Naive thymus-derived CD4-positive, alpha-beta T cell (primary cell): ENCODE measurements around the gene MDFI. TPM values are rescaled to one million over a fixed set of nuclear protein-coding genes. Genes with fewer than 3 reads are reported as not detected.

Source experiments
- microRNA-seq: library from miRNA; unstranded; fragments of <30 nt; microRNA quantifications from one replicate; pipeline ENCODE4 v1.2.0, GENCODE V29; 2022; ENCODE audit warnings: borderline microRNAs expressed
- polyA plus RNA-seq, 2 donors: library from polyadenylated mRNA; unstranded; fragments of 300-500 nt; fragmentation: Illumina TruSeq; gene quantifications; one replicate each; pipeline ENCODE4 v1.2.3, GENCODE V29; 2021
- total RNA-seq, 6 experiments: library from RNA in 5 of 6; stranded (reverse) in 5 of 6; gene quantifications; 1 replicate in 5 of 6; 2 replicates in 1 of 6; pipeline ENCODE4 v1.2.3 and lab custom pipeline; 2021 to 2026

MDFI gene
- total and polyA plus RNA-seq, 7 experiments from 2014 or later = not detected

Small RNA genes within 50 kb of the gene (microRNA-seq; reads per million reads assigned to microRNA genes)
- gene MIR4641 = not detected

Other genes starting within 250 kb of the MDFI start
- gene FOXP4, start 92.1 kb upstream of the MDFI start, total RNA-seq = 1 to 10 TPM; 3.1 to 7.6 (median 4.9) TPM
- under 1 TPM; 0.07 to 0.21 TPM for gene FOXP4, start 92.1 kb upstream of the MDFI start, polyA plus RNA-seq
- 10 to 100 TPM in 3 of 5 experiments, 1 to 10 TPM in 2; 7.4 to 39.9 (median 11.8) TPM for gene TFEB, start 97.1 kb downstream of the MDFI start, total RNA-seq
- 1 to 10 TPM; 2.4 to 6.0 TPM for gene TFEB, start 97.1 kb downstream of the MDFI start, polyA plus RNA-seq
- gene PGC, start 108.9 kb downstream of the MDFI start, total RNA-seq = not detected
- not detected for gene PGC, start 108.9 kb downstream of the MDFI start, polyA plus RNA-seq
- 10 to 100 TPM in 1 of 5 experiments, 1 to 10 TPM in 4; 5.1 to 10.6 (median 5.5) TPM for gene FRS3, start 141.4 kb downstream of the MDFI start, total RNA-seq
- 1 to 10 TPM; 1.9 to 2.4 TPM for gene FRS3, start 141.4 kb downstream of the MDFI start, polyA plus RNA-seq
- gene PRICKLE4, start 142.3 kb downstream of the MDFI start, total RNA-seq = under 1 TPM in 1 of 5 experiments, not detected in 4; 0.61 TPM
- gene PRICKLE4, start 142.3 kb downstream of the MDFI start, polyA plus RNA-seq = not detected
- gene TOMM6, start 149.2 kb downstream of the MDFI start, total RNA-seq = 100 to 1,000 TPM; 114 to 193 (median 128) TPM
- 100 to 1,000 TPM; 391 to 449 TPM for gene TOMM6, start 149.2 kb downstream of the MDFI start, polyA plus RNA-seq